A673 (cell line): Measurements from ENCODE around the gene EHMT1. TPM values are rescaled to one million over a fixed set of nuclear protein-coding genes. Genes with fewer than 3 reads are reported as not detected.

Experiments used
- BruUV-seq: library from RNA; stranded (reverse); fragments of 400-500 nt; replicated peaks from 2 replicates; lab custom pipeline; 2021; lab: Mats Ljungman, UMichigan
- CTCF ChIA-PET: fragments of 300-600 bp; sonication (Branson Sonifier 250); formaldehyde crosslinking; loops from one replicate; lab custom pipeline; 2022; ENCODE audit warnings: antibody characterized with exemption; lab: Charles Lee
- POLR2A ChIA-PET: fragments of 300-600 bp; sonication (Branson Sonifier 250); formaldehyde crosslinking; loops from one replicate; lab custom pipeline; 2022; ENCODE audit warnings: antibody characterized with exemption; ENCODE audit not compliant: low non-redundant PET; lab: Charles Lee
- DNase-seq: peaks from one replicate; pipeline ENCODE4 v3.0.0-alpha.2; 2015; ENCODE audit warnings: low spot score
- H3K27ac ChIP-seq: fragments of 200-600 bp; sonication (generic); 2 replicates; pipeline ENCODE4 v1.5.1; 2016; ENCODE audit warnings: mixed run types, low read depth, mild to moderate bottlenecking, mixed read lengths, antibody characterized with exemption, low read length; ENCODE audit not compliant: poor library complexity, severe bottlenecking
- H3K27me3 ChIP-seq: fragments of 200-600 bp; sonication (generic); replicated peaks from 2 replicates; pipeline ENCODE4 v1.6.1; 2017; ENCODE audit warnings: mixed run types, low read depth, mild to moderate bottlenecking, mixed read lengths, antibody characterized with exemption, low read length; ENCODE audit not compliant: insufficient read depth, poor library complexity
- H3K36me3 ChIP-seq: fragments of 200-600 bp; sonication (generic); 2 replicates; pipeline ENCODE4 v1.6.1; 2016; ENCODE audit warnings: mixed run types, mild to moderate bottlenecking, mixed read lengths, antibody characterized with exemption, low read length; ENCODE audit not compliant: insufficient read depth, poor library complexity, severe bottlenecking
- H3K4me1 ChIP-seq: fragments of 200-600 bp; sonication (generic); 2 replicates; pipeline ENCODE4 v1.6.1; 2017; ENCODE audit warnings: mixed run types, mild to moderate bottlenecking, mixed read lengths, antibody characterized with exemption, low read length; ENCODE audit not compliant: insufficient read depth, poor library complexity, severe bottlenecking
- H3K4me3 ChIP-seq: fragments of 200-600 bp; sonication (generic); 2 replicates; pipeline ENCODE4 v1.5.1; 2016; ENCODE audit warnings: low read depth, mixed run types, mild to moderate bottlenecking, mixed read lengths, low read length; ENCODE audit not compliant: poor library complexity, severe bottlenecking
- H3K9me3 ChIP-seq: fragments of 200-600 bp; sonication (generic); 2 replicates; pipeline ENCODE4 v1.6.1; 2016; ENCODE audit warnings: mixed run types, low read depth, mild to moderate bottlenecking, mixed read lengths, antibody characterized with exemption, low read length; ENCODE audit not compliant: poor library complexity, severe bottlenecking
- CTCF ChIP-seq: fragments of 300-800, 200-600 bp; sonication (generic); conservative IDR thresholded peaks from 2 replicates; pipeline ENCODE4 v1.5.1; 2017; ENCODE audit warnings: low read depth, mild to moderate bottlenecking, antibody characterized with exemption, low read length, moderate library complexity, mixed read lengths
- EZH2 ChIP-seq: fragments of 200-600 bp; sonication (generic); IDR thresholded peaks from 2 replicates; pipeline ENCODE4 v1.6.1; 2017; ENCODE audit warnings: borderline replicate concordance, low read depth, mild to moderate bottlenecking, mixed read lengths, antibody characterized with exemption, low read length; ENCODE audit not compliant: poor library complexity, severe bottlenecking
- intact Hi-C: fragments of 100-400 bp; cut with micrococcal nuclease; formaldehyde crosslinking; loops from one replicate; pipeline ENCODE4 v1.10.0; 2022; ENCODE audit not compliant: unreplicated experiment
- total RNA-seq: library from RNA; stranded (reverse); gene quantifications from 2 replicates; pipeline ENCODE4 v1.2.3, GENCODE V29; 2021

Gene EHMT1
- total RNA-seq, 1 experiment from 2014 or later = 115 TPM

DNA sequence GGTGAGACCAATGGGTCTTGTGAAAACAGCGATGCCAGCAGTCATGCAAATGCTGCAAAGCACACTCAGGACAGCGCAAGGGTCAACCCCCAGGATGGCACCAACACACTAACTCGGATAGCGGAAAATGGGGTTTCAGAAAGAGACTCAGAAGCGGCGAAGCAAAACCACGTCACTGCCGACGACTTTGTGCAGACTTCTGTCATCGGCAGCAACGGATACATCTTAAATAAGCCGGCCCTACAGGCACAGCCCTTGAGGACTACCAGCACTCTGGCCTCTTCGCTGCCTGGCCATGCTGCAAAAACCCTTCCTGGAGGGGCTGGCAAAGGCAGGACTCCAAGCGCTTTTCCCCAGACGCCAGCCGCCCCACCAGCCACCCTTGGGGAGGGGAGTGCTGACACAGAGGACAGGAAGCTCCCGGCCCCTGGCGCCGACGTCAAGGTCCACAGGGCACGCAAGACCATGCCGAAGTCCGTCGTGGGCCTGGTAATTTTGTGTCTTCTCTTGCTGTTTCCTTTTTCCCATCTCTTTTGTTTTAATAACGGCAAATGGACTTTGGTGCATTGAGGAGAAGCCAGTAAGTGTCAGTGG is 98.0 kb downstream of the EHMT1 start:
- ChIA-PET POLR2A (no interaction called here), CTCF (no interaction called here)
- Histone ChIP-seq H3K9me3 (peaks cover 8% of the 10 kb centered on the region), H3K27ac (no peak overlapping the region), H3K4me3 (no peak overlapping the region), H3K27me3 (no peaks in the 10 kb centered on the region), H3K36me3 (peaks cover 28% of the 10 kb centered on the region), H3K4me1 (no peaks in the 10 kb centered on the region)
- TF ChIP-seq CTCF (no peak), EZH2 (no peak)
- intact Hi-C loops = no loop called here
- BruUV-seq = no TSS peak
- DNase-seq = no peak

DNA sequence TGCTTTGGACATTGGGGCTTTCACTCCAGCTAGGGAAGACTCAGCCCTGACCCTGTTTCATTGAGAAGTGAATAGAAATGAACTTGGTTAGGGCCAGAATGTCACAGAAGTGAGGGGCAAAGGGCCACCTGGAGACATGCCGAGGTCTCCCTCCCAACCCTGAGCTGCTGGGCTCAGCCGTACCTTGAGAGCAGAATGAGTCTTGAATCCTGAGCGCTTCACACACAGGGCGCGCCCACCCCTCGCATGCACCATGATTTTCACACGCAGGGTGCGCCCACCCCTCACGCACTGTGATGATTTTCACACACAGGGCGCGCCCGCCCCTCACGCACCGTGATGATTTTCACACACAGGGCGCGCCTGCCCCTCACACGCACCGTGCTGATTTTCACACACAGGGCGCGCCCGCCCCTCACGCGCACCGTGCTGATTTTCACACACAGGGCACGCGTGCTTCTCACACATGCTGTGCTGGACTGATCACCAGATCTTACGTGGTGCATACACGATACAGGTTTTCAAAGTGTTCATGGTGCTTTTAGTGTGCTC is 99.0 kb downstream of the EHMT1 start:
- no peak for DNase-seq
- intact Hi-C loops = no loop called here
- TF ChIP-seq CTCF = no peak
- no peak for TF ChIP-seq EZH2
- H3K27me3 ChIP-seq = no peaks in the 10 kb centered on the region
- no peak overlapping the region for H3K27ac ChIP-seq
- ChIA-PET CTCF (no interaction called here), POLR2A (interaction anchor here (0.6 kb wide), 1 partner anchor 126 kb away, joined by 3 read pairs; no protein-coding TSS in a partner anchor)
- no peaks in the 10 kb centered on the region for H3K4me1 ChIP-seq
- H3K9me3 ChIP-seq = peaks cover 8% of the 10 kb centered on the region
- peaks cover 31% of the 10 kb centered on the region for H3K36me3 ChIP-seq
- BruUV-seq = no TSS peak
- no peak overlapping the region for H3K4me3 ChIP-seq

GRCh38 chr9:137719194-137719593 is 100.4 kb downstream of the EHMT1 start:
- H3K27me3 ChIP-seq = no peaks in the 10 kb centered on the region
- no peak for TF ChIP-seq CTCF
- no peak for TF ChIP-seq EZH2
- CTCF ChIA-PET = no interaction called here
- peaks cover 26% of the 10 kb centered on the region for H3K36me3 ChIP-seq
- POLR2A ChIA-PET = no interaction called here
- no peak for DNase-seq
- H3K27ac ChIP-seq = no peak overlapping the region
- no peaks in the 10 kb centered on the region for H3K4me1 ChIP-seq
- BruUV-seq = no TSS peak
- H3K4me3 ChIP-seq = no peak overlapping the region
- H3K9me3 ChIP-seq = peaks cover 5% of the 10 kb centered on the region
- intact Hi-C loops = no loop called here
